ENCODE measurements around the gene SMIM31. TPM values are rescaled to one million over a fixed set of nuclear protein-coding genes. Genes with fewer than 3 reads are reported as not detected.

The SMIM31 gene
- total RNA-seq, 2 donors from 2014 or later, result not detected

GRCh38 chr4:164779811-164780216, 25.9 kb downstream of the SMIM31 start:
- H3K36me3 ChIP-seq, result no peaks in the 10 kb centered on the region
- H3K27me3 ChIP-seq (replicated peaks; ENCODE audit: insufficient read depth), result no peaks in the 10 kb centered on the region
- H3K4me3 ChIP-seq, result no peak overlapping the region
- DNase-seq (ENCODE audit: low spot score) (no peak), ATAC-seq (ENCODE audit: insufficient number of reproducible peaks, low FRiP score, low read depth) (no peak)
- TF ChIP-seq CTCF (IDR thresholded peaks at IDR 0.05), result peak; percentile 31
- no peak overlapping the region for H3K27ac ChIP-seq
- no peaks in the 10 kb centered on the region for H3K9me3 ChIP-seq
- no peaks in the 10 kb centered on the region for H3K4me1 ChIP-seq (ENCODE audit: control insufficient read depth in 1 of 2, low read depth in 2 of 2)

GRCh38 chr4:164780839-164781238, 26.9 kb downstream of the SMIM31 start:
- H3K9me3 ChIP-seq, result no peaks in the 10 kb centered on the region
- H3K27ac ChIP-seq, result no peak overlapping the region
- H3K4me3 ChIP-seq, result no peak overlapping the region
- ATAC-seq (ENCODE audit: insufficient number of reproducible peaks, low FRiP score, low read depth), result no peak
- no peaks in the 10 kb centered on the region for H3K36me3 ChIP-seq
- TF ChIP-seq CTCF (IDR thresholded peaks at IDR 0.05), result no peak
- H3K4me1 ChIP-seq (ENCODE audit: control insufficient read depth in 1 of 2, low read depth in 2 of 2), result no peaks in the 10 kb centered on the region
- no peak for DNase-seq (ENCODE audit: low spot score)
- no peaks in the 10 kb centered on the region for H3K27me3 ChIP-seq (replicated peaks; ENCODE audit: insufficient read depth)

- no peak for ATAC-seq (ENCODE audit: insufficient number of reproducible peaks, low FRiP score, low read depth)
- Histone ChIP-seq H3K4me3 (no peak overlapping the region), H3K4me1 (ENCODE audit: control insufficient read depth in 1 of 2, low read depth in 2 of 2) (no peaks in the 10 kb centered on the region), H3K36me3 (no peaks in the 10 kb centered on the region), H3K27ac (no peak overlapping the region), H3K27me3 (replicated peaks; ENCODE audit: insufficient read depth) (no peaks in the 10 kb centered on the region), H3K9me3 (no peaks in the 10 kb centered on the region)
- DNase-seq (ENCODE audit: low spot score), result no peak
- TF ChIP-seq CTCF (IDR thresholded peaks at IDR 0.05), result no peak
These were observed 30.0 kb downstream of the SMIM31 start for GRCh38 chr4:164783976-164784375.

GRCh38 chr4:164789047-164789446, 35.1 kb downstream of the SMIM31 start:
- H3K4me3 ChIP-seq, result no peak overlapping the region
- ATAC-seq (ENCODE audit: insufficient number of reproducible peaks, low FRiP score, low read depth), result no peak
- DNase-seq (ENCODE audit: low spot score), result no peak
- no peak for TF ChIP-seq CTCF (IDR thresholded peaks at IDR 0.05)
- no peaks in the 10 kb centered on the region for H3K27me3 ChIP-seq (replicated peaks; ENCODE audit: insufficient read depth)
- no peaks in the 10 kb centered on the region for H3K9me3 ChIP-seq
- H3K4me1 ChIP-seq (ENCODE audit: control insufficient read depth in 1 of 2, low read depth in 2 of 2), result no peaks in the 10 kb centered on the region
- H3K27ac ChIP-seq, result no peak overlapping the region
- H3K36me3 ChIP-seq, result no peaks in the 10 kb centered on the region

GRCh38 chr4:164790249-164790648, 36.3 kb downstream of the SMIM31 start:
- DNase-seq (ENCODE audit: low spot score) (no peak), ATAC-seq (ENCODE audit: insufficient number of reproducible peaks, low FRiP score, low read depth) (no peak)
- Histone ChIP-seq H3K27me3 (replicated peaks; ENCODE audit: insufficient read depth) (no peaks in the 10 kb centered on the region), H3K4me1 (ENCODE audit: control insufficient read depth in 1 of 2, low read depth in 2 of 2) (no peaks in the 10 kb centered on the region), H3K9me3 (no peaks in the 10 kb centered on the region), H3K4me3 (no peak overlapping the region), H3K36me3 (no peaks in the 10 kb centered on the region), H3K27ac (no peak overlapping the region)
- no peak for TF ChIP-seq CTCF (IDR thresholded peaks at IDR 0.05)

Measured in thoracic aorta (tissue), 2 donors.